Activated CD4-positive, alpha-beta T cell treated with anti-CD3 and anti-CD28 coated beads, Interleukin-2, amount 50 U/mL, for 1 hour (primary cell): ENCODE measurements around the gene MAP4.
A peak's percentile ranks its signal among the peaks of the same experiment; 100 is the strongest.

Experiments
- DNase-seq: peaks from one replicate; pipeline ENCODE4 v3.0.0-alpha.2; 2020

Gene MAP4

GRCh38 chr3:47825590-47825989, 190.6 kb downstream of the MAP4 start:
- no peak for DNase-seq

GRCh38 chr3:47824541-47825473, 191.4 kb downstream of the MAP4 start:
- peak; percentile 72 for DNase-seq

- no peak for DNase-seq
Measured at GRCh38 chr3:47817609-47818008, 198.6 kb downstream of the MAP4 start.

- no peak for DNase-seq
Measured at GRCh38 chr3:47813551-47814177, 202.6 kb downstream of the MAP4 start.

GRCh38 chr3:47804577-47804976, 211.6 kb downstream of the MAP4 start:
- no peak for DNase-seq

- DNase-seq, result no peak
Measured at GRCh38 chr3:47803480-47804025, 212.7 kb downstream of the MAP4 start.

- peak; percentile 81 for DNase-seq
Measured at GRCh38 chr3:47802734-47803479, 213.3 kb downstream of the MAP4 start, which contains the start of gene DHX30. TSS of gene DHX30 (plus strand) at chr3:47803138. CDS start at chr3:47810684, 7,546 bp downstream.
